Cardiac fibroblast (primary cell): ENCODE measurements around the gene CDHR2.

ENCODE experiments used
- DNase-seq, 2 donors: peaks; one replicate each; pipeline versions ENCODE4 v3.0.0 to v3.0.0-alpha.2; 2010; ENCODE audit warnings: low read depth in 2 of 2
- H3K4me3 ChIP-seq, 2 donors: replicated peaks in 1 of 2; 1 replicate in 1 of 2; 2 replicates in 1 of 2; pipeline ENCODE4 v1.5.1; 2011; ENCODE audit warnings: low read depth in 2 of 2, low read length in 2 of 2, mild to moderate bottlenecking in 2 of 2, moderate library complexity in 1 of 2
- TF ChIP-seq, protein P1 (sequence below): IDR thresholded peaks from one replicate; pipeline ENCODE4 v1.5.1; 2011; ENCODE audit warnings: low read depth, mild to moderate bottlenecking, low read length, inconsistent platforms

CDHR2 gene

DNA sequence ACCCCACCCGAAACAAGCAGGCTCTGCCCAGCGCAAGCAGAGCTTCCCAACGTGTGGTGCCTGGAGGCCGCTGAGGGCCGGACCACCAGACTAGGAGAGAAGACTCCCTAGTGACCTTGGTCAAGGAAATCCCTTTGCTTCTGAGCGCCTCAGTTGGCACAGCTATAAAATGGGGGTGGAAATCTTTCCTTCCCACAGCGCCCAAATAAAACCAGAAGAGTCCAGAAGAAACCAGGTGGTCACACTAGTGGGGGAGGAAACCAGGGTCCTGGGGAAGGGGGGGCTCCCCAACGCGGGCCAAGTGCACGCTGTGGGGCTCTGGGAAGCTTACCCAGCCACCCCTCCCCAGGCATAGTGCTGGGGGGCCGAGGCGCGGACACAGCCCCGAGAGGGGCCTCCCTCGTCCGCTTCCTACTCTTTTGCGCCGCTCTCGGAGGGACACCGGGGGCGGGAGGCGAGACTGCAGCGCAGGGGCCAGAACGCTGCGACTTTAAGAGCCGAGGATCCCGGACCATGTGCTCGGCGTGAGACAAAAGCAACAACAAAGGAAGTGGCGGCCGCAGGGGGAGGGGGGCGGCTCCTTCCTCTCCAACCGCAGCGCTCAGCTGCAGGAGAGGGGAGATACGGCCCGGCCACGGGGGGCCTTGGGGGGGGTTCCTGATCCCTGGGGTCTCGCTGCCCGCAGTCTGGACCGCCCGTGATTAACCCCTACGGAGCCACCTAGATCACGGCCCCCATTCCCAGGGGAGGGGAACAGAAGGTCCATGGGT is 12.8 kb upstream of the CDHR2 start:
- TF ChIP-seq, protein P1, sequence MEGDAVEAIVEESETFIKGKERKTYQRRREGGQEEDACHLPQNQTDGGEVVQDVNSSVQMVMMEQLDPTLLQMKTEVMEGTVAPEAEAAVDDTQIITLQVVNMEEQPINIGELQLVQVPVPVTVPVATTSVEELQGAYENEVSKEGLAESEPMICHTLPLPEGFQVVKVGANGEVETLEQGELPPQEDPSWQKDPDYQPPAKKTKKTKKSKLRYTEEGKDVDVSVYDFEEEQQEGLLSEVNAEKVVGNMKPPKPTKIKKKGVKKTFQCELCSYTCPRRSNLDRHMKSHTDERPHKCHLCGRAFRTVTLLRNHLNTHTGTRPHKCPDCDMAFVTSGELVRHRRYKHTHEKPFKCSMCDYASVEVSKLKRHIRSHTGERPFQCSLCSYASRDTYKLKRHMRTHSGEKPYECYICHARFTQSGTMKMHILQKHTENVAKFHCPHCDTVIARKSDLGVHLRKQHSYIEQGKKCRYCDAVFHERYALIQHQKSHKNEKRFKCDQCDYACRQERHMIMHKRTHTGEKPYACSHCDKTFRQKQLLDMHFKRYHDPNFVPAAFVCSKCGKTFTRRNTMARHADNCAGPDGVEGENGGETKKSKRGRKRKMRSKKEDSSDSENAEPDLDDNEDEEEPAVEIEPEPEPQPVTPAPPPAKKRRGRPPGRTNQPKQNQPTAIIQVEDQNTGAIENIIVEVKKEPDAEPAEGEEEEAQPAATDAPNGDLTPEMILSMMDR: no peak
- peak; percentile 76 to 83 for DNase-seq
- H3K4me3 ChIP-seq: peak overlapping the region; percentile 84 to 95

DNA sequence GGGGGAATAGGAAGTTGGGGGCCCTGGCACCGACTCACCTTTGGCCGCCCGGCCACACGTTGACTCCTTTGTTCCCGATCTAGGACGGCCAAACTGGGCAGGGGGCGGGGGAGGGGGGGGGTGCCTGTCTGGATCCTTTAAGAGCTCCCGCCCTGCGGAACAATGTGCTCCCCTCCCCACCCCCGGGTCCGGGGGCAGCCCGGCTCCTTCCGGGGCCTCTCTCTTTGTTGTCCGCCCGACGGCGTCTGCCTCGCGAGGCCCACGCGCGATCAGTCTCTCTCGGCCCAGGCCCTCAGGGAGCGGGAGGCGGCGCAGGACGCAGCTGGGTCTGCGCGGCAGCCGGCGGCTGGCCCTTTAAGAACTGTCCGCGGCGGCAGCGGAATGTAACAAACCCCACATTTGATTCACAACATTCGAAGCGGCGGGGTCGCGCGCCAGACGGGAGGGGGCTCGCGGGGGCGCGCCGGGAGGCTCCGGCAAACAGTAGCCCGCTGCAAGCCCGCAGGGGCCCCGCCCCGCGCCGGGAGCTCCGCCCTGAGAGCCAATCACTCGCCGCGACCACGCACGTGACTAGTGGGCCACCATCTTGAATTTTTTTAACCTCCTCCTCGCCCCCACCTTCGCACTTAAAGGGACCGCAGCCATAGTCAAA is 12.1 kb upstream of the CDHR2 start, which contains the start of gene RNF44:
TSS of gene RNF44 (minus strand) at position 501 of the 652 bp plus-strand sequence. CDS start 4,930 bp downstream, outside the sequence.
- TF ChIP-seq, protein P1: no peak
- H3K4me3 ChIP-seq: peak within 1 kb of the TSS; percentile 84 to 95
- peak; percentile 97 to 98 for DNase-seq

- peak overlapping the region; percentile 84 to 95 for H3K4me3 ChIP-seq
- DNase-seq: peak; percentile 100
- TF ChIP-seq, protein P1: no peak
Measured at GRCh38 chr5:176537554-176538229, 11.4 kb upstream of the CDHR2 start.

DNA sequence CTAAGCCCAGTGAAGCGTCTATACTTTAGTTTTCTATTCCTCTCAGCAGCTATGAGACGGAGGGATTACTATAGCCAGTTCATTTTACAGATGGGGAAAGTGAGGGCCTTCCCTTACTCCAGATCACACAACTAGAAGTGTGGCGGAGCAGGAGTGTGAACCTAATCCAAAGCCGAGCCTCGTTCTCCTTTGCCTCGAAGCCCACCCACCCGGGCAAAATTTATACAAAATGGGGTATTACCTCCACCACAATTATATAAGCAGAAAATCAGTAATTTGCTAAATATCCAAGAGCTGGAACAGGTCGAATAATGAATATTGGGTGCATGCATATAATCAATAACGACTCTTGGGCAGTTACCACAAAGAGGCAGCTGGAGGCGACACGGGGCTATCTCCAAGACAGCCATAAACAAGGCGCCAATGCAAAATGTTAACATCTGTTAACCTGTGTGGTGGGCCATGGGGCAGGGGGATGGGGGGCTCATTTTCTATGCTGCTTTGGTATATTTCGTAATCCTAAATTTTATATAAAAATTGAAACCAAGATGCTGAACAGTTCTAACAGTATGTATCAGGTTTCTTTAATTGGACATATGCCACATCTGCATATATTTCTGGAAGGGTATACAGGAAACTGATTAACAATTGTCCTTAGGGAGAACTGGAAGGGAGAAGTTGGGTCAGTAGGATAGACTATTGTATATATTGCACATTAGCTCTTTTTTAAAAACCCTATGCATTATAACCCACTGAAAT is 10.7 kb upstream of the CDHR2 start:
- DNase-seq: peak in 1 of 2 donors; percentile 43
- H3K4me3 ChIP-seq: peak overlapping the region in 1 of 2 donors; percentile 48
- TF ChIP-seq, protein P1: no peak

GRCh38 chr5:176538989-176539384 is 10.2 kb upstream of the CDHR2 start:
- H3K4me3 ChIP-seq: no peak overlapping the region
- no peak for DNase-seq
- TF ChIP-seq, protein P1: no peak

DNA sequence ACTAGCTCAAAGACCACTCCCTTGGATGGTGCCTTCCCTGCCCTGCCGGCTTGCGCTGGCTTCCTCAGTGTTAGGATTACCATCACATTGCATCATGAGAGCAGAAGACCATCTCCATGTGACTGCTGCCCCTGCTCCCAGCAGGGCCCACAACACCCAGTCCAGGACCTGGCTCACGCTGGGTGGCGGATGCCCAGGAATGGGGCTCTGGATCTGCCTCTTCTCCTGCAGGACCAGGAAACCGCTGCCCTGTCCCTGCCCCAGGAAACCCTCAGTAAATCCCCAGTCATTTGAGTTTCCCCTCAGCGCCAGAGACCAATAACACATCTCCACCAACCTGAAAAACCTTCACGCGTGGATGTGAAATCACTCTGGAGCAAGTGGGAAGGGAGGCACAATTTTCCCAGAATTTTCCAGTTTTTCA is 8.7 kb upstream of the CDHR2 start:
- DNase-seq: no peak
- H3K4me3 ChIP-seq: no peak overlapping the region
- TF ChIP-seq, protein P1: no peak
